Fibroblast of lung (primary cell): ENCODE results near the gene MDN1.

Experiments
- EZH2 ChIP-seq: IDR thresholded peaks from 2 replicates; pipeline ENCODE4 v1.5.1; 2012; ENCODE audit warnings: low read length, control low read depth, mild to moderate bottlenecking; ENCODE audit errors: missing control alignments
- TF ChIP-seq, protein P1 (sequence below), 2 donors: IDR thresholded peaks in 1 of 2; conservative IDR thresholded peaks in 1 of 2; 1 replicate in 1 of 2; 2 replicates in 1 of 2; pipeline ENCODE4 v1.5.1; 2011 to 2012; ENCODE audit warnings: low read length in 2 of 2, control low read depth in 1 of 2, inconsistent platforms in 1 of 2, low read depth in 1 of 2, mild to moderate bottlenecking in 1 of 2

- TF ChIP-seq, protein P1, sequence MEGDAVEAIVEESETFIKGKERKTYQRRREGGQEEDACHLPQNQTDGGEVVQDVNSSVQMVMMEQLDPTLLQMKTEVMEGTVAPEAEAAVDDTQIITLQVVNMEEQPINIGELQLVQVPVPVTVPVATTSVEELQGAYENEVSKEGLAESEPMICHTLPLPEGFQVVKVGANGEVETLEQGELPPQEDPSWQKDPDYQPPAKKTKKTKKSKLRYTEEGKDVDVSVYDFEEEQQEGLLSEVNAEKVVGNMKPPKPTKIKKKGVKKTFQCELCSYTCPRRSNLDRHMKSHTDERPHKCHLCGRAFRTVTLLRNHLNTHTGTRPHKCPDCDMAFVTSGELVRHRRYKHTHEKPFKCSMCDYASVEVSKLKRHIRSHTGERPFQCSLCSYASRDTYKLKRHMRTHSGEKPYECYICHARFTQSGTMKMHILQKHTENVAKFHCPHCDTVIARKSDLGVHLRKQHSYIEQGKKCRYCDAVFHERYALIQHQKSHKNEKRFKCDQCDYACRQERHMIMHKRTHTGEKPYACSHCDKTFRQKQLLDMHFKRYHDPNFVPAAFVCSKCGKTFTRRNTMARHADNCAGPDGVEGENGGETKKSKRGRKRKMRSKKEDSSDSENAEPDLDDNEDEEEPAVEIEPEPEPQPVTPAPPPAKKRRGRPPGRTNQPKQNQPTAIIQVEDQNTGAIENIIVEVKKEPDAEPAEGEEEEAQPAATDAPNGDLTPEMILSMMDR (conservative IDR thresholded peaks at IDR 0.05 in 1 of 2, IDR thresholded peaks at IDR 0.05 in 1 of 2; ENCODE audit: low read depth in 1 of 2, low read length in 2 of 2), result no peak
- no peak for TF ChIP-seq EZH2
Measured at GRCh38 chr6:89829472-89830169, 10.0 kb upstream of the MDN1 start, which contains the start of gene CASP8AP2.
